SJSA1 (cell line): ENCODE measurements around the gene PRICKLE4. TPM values are rescaled to one million over a fixed set of nuclear protein-coding genes. Genes with fewer than 3 reads are reported as not detected.
A peak's percentile ranks its signal among the peaks of the same experiment; 100 is the strongest.
"Not testable (repeated sequence)": the region's sequence is repeated elsewhere in the genome, so short reads cannot be mapped to it uniquely, and the experiment has no call there.

ENCODE experiments used
- DNase-seq, 2 experiments: peaks; one replicate each; pipeline ENCODE4 v3.0.0-alpha.2; 2015 to 2020; ENCODE audit warnings: low spot score in 2 of 2, low read depth in 1 of 2
- H3K27ac ChIP-seq: fragments of 250-450 bp; sonication (Bioruptor Pico); 2 replicates; pipeline ENCODE4 v1.5.1; 2020; ENCODE audit warnings: mild to moderate bottlenecking, moderate library complexity
- H3K27me3 ChIP-seq: fragments of 250-450 bp; sonication (Bioruptor Pico); replicated peaks from 2 replicates; pipeline ENCODE4 v1.5.1; 2020; ENCODE audit warnings: mild to moderate bottlenecking, moderate library complexity
- H3K36me3 ChIP-seq: fragments of 250-450 bp; sonication (Bioruptor Pico); 2 replicates; pipeline ENCODE4 v1.5.1; 2020; ENCODE audit warnings: mild to moderate bottlenecking
- H3K4me1 ChIP-seq: fragments of 250-450 bp; sonication (Bioruptor Pico); replicated peaks from 2 replicates; pipeline ENCODE4 v1.6.1; 2021; ENCODE audit warnings: mild to moderate bottlenecking
- H3K4me3 ChIP-seq: fragments of 250-450 bp; sonication (Bioruptor Pico); 2 replicates; pipeline ENCODE4 v1.5.1; 2020; ENCODE audit warnings: mild to moderate bottlenecking
- H3K9me3 ChIP-seq: fragments of 250-450 bp; sonication (Bioruptor Pico); replicated peaks from 2 replicates; pipeline ENCODE4 v1.5.1; 2020; ENCODE audit warnings: mild to moderate bottlenecking
- total RNA-seq: library from RNA; depleted of rRNA; stranded (reverse); fragments of >200 nt; shearing (Covaris generic); gene quantifications from 2 replicates; pipeline ENCODE4 v1.2.3, GENCODE V29; 2014

The PRICKLE4 gene
- total RNA-seq, 1 experiment from 2014 or later, result not detected

GRCh38 chr6:41757271-41757670, 23.3 kb upstream of the PRICKLE4 start:
- Histone ChIP-seq H3K36me3 (no peaks in the 10 kb centered on the region), H3K27ac (no peak overlapping the region), H3K4me1 (no peaks in the 10 kb centered on the region), H3K4me3 (no peak overlapping the region), H3K27me3 (0 out of 2 replicates have a peak, but pooled peaks cover 4% of the 10 kb centered on the region), H3K9me3 (no peaks in the 10 kb centered on the region)
- no peak for DNase-seq

DNA sequence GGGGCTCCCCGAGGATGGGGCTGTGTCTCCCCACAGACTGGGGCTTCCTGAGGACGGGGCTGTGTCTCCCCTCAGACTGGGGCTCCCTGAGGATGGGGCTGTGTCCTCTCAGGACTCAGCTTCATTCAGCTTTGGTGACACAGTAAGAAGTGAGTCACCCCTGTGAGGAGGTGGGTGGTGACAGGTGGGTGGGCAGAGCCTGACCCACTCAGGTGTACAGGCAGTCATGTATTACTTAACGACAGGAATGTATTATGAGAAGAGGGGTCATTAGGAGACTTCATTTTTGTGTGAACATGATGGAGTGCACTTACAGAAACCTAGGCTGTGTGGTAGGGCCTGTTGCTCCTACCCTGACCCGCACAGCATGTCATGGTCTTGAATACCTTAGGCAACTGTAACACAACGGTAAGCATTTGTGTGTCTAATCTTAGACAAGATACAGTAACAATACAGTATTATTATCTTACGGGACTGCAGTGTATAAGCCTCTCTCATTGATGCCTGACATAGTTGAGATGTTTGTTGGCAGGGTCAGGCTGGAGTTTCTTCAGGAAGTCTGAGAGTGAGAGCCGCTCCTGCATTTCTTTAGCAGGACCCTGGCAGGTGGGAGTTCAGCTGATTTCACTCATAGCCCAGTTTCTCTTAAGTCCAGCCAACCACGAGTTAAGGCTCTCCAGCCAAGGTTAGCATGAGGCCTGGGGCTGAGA, 22.5 kb upstream of the PRICKLE4 start:
- no peaks in the 10 kb centered on the region for H3K9me3 ChIP-seq
- H3K27ac ChIP-seq, result no peak overlapping the region
- H3K4me3 ChIP-seq, result no peak overlapping the region
- DNase-seq, result no peak
- no peaks in the 10 kb centered on the region for H3K4me1 ChIP-seq
- 0 out of 2 replicates have a peak, but pooled peaks cover 4% of the 10 kb centered on the region for H3K27me3 ChIP-seq
- H3K36me3 ChIP-seq, result no peaks in the 10 kb centered on the region

GRCh38 chr6:41758641-41759035, 21.9 kb upstream of the PRICKLE4 start:
- Histone ChIP-seq H3K27me3 (0 out of 2 replicates have a peak, but pooled peaks cover 4% of the 10 kb centered on the region), H3K27ac (no peak overlapping the region), H3K4me3 (no peak overlapping the region), H3K36me3 (no peaks in the 10 kb centered on the region), H3K4me1 (no peaks in the 10 kb centered on the region), H3K9me3 (no peaks in the 10 kb centered on the region)
- no peak for DNase-seq

DNA sequence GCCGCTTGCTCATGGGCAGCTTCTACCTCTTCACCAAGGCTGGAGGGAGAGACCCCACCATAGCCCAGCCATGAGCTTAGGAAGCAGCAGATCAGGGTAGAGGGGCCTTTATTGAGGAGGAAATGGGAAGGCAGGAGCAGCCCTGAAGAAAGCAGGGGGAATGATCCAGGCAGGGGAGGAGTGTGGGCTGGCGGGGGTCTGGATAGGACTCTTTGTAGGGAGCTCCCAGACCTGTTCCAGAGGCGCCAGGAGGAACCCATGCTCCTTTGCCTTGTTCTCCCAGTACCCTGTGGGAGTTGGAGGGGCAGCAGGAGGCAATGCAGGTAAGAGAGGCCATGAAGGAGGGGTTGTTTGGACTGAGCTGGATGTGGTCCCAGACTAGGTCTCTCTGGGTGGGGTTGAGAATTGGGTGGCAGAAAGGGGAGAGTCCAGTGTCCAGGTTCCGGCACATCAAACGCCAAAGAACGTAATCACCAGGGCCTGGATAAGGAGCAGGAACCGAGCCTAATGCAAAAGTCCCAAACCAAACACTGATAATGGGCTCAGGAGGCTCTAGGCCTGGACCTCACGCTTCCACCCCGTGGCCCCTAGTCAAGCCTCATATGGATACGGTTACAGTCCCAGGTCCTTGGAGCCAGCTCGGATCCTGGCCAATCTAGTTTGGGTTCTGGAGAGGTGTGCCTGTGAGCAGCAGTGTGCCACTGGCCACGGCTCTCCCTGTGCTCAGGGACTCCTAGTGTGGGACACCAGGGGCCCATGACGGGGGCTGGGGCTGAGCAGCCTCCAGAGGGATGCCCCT, 21.3 kb upstream of the PRICKLE4 start:
- no peaks in the 10 kb centered on the region for H3K36me3 ChIP-seq
- no peak for DNase-seq
- no peaks in the 10 kb centered on the region for H3K9me3 ChIP-seq
- H3K4me1 ChIP-seq, result no peaks in the 10 kb centered on the region
- no peak overlapping the region for H3K27ac ChIP-seq
- 0 out of 2 replicates have a peak, but pooled peaks cover 2% of the 10 kb centered on the region for H3K27me3 ChIP-seq
- no peak overlapping the region for H3K4me3 ChIP-seq

- H3K4me3 ChIP-seq, result no peak overlapping the region
- H3K36me3 ChIP-seq, result no peaks in the 10 kb centered on the region
- no peaks in the 10 kb centered on the region for H3K4me1 ChIP-seq
- H3K27me3 ChIP-seq, result no peaks in the 10 kb centered on the region
- H3K9me3 ChIP-seq, result no peaks in the 10 kb centered on the region
- no peak overlapping the region for H3K27ac ChIP-seq
- no peak for DNase-seq
These were observed 20.5 kb upstream of the PRICKLE4 start for GRCh38 chr6:41759905-41760579.

DNA sequence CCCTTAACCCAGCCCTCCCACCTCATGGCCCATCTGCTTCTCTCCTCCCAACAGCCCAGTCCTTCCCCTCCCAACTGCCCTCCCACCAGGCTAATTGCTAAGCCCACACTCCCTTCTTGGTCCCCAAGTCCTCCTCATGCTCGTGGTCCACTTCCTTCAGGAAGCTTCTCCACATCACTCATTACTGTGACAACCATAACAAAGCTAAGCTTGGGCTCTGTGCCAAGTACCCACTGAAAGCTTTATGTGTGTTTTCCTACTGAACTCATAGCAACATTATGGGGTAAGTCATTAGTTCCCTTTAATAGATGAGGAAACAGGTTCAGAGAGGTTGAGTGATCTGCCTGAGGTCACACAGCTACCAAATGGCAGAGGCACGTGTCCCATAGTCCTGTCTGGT, 17.1 kb upstream of the PRICKLE4 start:
- no peak overlapping the region for H3K27ac ChIP-seq
- H3K27me3 ChIP-seq, result no peaks in the 10 kb centered on the region
- H3K36me3 ChIP-seq, result no peaks in the 10 kb centered on the region
- no peak overlapping the region for H3K4me3 ChIP-seq
- DNase-seq, result no peak
- H3K9me3 ChIP-seq, result no peaks in the 10 kb centered on the region
- H3K4me1 ChIP-seq, result no peaks in the 10 kb centered on the region

DNA sequence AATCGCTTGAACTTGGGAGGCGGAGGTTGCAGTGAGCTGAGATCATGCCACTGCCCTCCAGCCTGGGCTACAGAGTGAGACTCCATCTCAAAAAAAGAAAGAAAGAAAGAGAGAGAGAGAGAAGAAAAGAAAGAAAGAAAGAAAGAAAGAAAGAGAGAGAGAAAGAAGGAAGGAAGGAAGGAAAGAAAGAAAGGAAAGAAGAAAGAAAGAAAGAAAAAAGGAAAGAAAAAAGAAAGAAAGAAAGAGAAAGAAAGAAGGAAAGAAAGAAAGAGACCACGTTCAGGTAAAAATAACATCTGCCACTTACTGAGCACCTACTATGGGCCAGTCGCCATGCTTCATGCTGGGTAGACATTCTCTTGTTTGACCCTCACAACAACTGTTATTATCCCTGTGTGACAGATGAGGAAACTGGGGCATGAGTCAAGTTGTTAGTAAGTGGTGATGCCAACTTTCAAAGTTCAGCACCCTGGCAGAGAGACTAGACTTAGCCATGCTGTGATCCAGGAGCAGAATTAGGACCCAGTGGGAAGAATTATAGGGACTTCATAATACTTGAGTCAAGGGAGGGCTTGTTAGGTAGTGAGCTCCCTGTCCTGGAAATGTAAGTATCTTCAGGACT, 14.4 kb upstream of the PRICKLE4 start:
- DNase-seq, result not testable (repeated sequence)

GRCh38 chr6:41767112-41767833, 13.3 kb upstream of the PRICKLE4 start:
- no peaks in the 10 kb centered on the region for H3K4me1 ChIP-seq
- H3K4me3 ChIP-seq, result no peak overlapping the region
- H3K27ac ChIP-seq, result no peak overlapping the region
- DNase-seq, result peak in 1 of 2 experiments; percentile 32
- H3K36me3 ChIP-seq, result peaks cover 10% of the 10 kb centered on the region
- no peaks in the 10 kb centered on the region for H3K27me3 ChIP-seq
- no peaks in the 10 kb centered on the region for H3K9me3 ChIP-seq

More for the DNA sequence above, 14.4 kb upstream of the PRICKLE4 start:
- H3K4me1 ChIP-seq, H3K27me3 ChIP-seq, H3K27ac ChIP-seq, H3K9me3 ChIP-seq, H3K4me3 ChIP-seq, H3K36me3 ChIP-seq: not testable (repeated sequence)

- Histone ChIP-seq H3K9me3 (no peaks in the 10 kb centered on the region), H3K4me3 (no peak overlapping the region), H3K4me1 (no peaks in the 10 kb centered on the region), H3K27ac (no peak overlapping the region), H3K36me3 (peaks cover 20% of the 10 kb centered on the region), H3K27me3 (no peaks in the 10 kb centered on the region)
- no peak for DNase-seq
These were observed 11.9 kb upstream of the PRICKLE4 start for GRCh38 chr6:41768545-41769308.

GRCh38 chr6:41769376-41769775, 11.2 kb upstream of the PRICKLE4 start:
- H3K27me3 ChIP-seq, result no peaks in the 10 kb centered on the region
- no peaks in the 10 kb centered on the region for H3K4me1 ChIP-seq
- no peak overlapping the region for H3K27ac ChIP-seq
- H3K9me3 ChIP-seq, result no peaks in the 10 kb centered on the region
- H3K4me3 ChIP-seq, result no peak overlapping the region
- DNase-seq, result no peak
- H3K36me3 ChIP-seq, result peaks cover 25% of the 10 kb centered on the region

- no peak overlapping the region for H3K27ac ChIP-seq
- H3K9me3 ChIP-seq, result no peaks in the 10 kb centered on the region
- no peak for DNase-seq
- no peak overlapping the region for H3K4me3 ChIP-seq
- H3K36me3 ChIP-seq, result peaks cover 32% of the 10 kb centered on the region
- H3K4me1 ChIP-seq, result no peaks in the 10 kb centered on the region
- H3K27me3 ChIP-seq, result no peaks in the 10 kb centered on the region
These were observed 10.1 kb upstream of the PRICKLE4 start for GRCh38 chr6:41770381-41771057.
